Measurements from ENCODE around the gene CENPI. TPM values are rescaled to one million over a fixed set of nuclear protein-coding genes. Genes with fewer than 3 reads are reported as not detected.

CENPI gene
- total and polyA plus RNA-seq, 9 donors: 3.5 to 8.5 (median 5.6) TPM

- H3K36me3 ChIP-seq (ENCODE audit: control insufficient read depth, insufficient read depth, low read length): no peaks in the 10 kb centered on the region
- H3K27me3 ChIP-seq (ENCODE audit: control insufficient read depth, insufficient read depth, low read length): peaks cover 24% of the 10 kb centered on the region
- DNase-seq: peak; percentile 5
- no peak overlapping the region for H3K27ac ChIP-seq (ENCODE audit: low read length)
- no peaks in the 10 kb centered on the region for H3K4me1 ChIP-seq (ENCODE audit: control insufficient read depth, insufficient read depth, low read length)
- no peak overlapping the region for H3K4me3 ChIP-seq (ENCODE audit: low read length)
- no peaks in the 10 kb centered on the region for H3K9me3 ChIP-seq (replicated peaks; ENCODE audit: control insufficient read depth, low read depth, low read length)
- no CpG with 5 or more reads among the region's 8 CpGs for WGBS (ENCODE audit: insufficient coverage)
Observed at GRCh38 chrX:101079736-101080270, 18.2 kb upstream of the CENPI start.

DNA sequence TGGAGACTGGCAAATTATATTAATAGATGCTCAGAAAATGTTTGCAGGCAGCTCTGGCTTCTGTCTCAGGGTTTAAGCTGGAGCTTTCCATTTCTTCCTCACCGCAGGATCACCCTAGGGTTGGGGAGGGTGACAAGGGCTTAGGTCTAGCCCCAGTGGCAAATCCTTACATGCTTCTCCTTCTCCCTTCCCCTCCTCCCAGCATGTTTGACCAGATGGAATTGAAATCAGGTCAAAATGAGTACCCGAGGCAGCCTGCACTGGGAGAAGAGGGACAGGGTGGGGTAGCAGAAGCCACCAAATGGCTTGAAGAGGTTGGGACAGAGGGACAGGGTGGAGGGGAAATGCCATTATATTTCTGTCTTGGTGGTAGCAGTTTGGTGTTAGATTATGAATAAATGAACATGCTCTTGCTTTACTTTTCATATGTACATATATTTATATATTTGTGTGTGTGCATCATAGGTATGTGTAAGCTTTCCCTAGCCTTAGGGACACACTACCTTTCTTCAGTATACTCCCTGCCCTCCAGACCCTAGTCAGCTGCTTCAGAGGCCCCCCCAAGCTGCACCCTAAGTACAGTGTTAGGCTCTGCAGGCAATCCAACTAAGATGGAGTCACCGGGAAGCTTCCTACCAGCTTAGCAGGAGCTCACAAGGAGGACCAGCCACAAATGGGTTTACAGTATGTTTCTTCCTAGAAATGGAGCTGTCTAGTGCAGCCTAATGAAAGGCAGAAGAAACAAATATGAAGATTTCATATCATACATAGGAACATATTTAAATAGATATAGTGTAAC, 17.5 kb upstream of the CENPI start:
- H3K27ac ChIP-seq (ENCODE audit: low read length): no peak overlapping the region
- H3K27me3 ChIP-seq (ENCODE audit: control insufficient read depth, insufficient read depth, low read length): peaks cover 24% of the 10 kb centered on the region
- no peaks in the 10 kb centered on the region for H3K36me3 ChIP-seq (ENCODE audit: control insufficient read depth, insufficient read depth, low read length)
- 100% methylated on average over 1 of the region's 3 CpGs for WGBS (ENCODE audit: insufficient coverage)
- no peaks in the 10 kb centered on the region for H3K9me3 ChIP-seq (replicated peaks; ENCODE audit: control insufficient read depth, low read depth, low read length)
- no peaks in the 10 kb centered on the region for H3K4me1 ChIP-seq (ENCODE audit: control insufficient read depth, insufficient read depth, low read length)
- no peak overlapping the region for H3K4me3 ChIP-seq (ENCODE audit: low read length)
- no peak for DNase-seq

DNA sequence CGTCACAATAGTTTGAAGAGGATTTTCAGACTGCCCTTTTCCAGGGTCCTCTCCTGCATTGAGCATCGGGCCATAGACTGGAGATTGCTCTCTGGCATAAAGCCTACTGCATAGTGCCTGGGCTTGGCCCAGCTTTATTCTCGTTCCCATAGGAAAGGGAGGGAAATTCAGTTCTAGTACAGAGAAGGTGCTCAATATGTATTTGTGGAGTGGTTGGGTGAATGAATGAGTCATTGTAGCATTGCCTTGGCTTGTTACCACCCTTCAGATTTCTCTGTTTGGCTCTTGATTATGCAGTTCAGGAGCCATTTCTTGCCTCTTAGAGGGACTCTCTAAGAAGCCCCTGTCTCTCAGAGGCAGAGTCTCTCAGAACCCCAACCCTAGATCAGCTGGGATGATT, 16.8 kb upstream of the CENPI start:
- Histone ChIP-seq H3K4me1 (ENCODE audit: control insufficient read depth, insufficient read depth, low read length) (no peaks in the 10 kb centered on the region), H3K4me3 (ENCODE audit: low read length) (no peak overlapping the region), H3K27ac (ENCODE audit: low read length) (no peak overlapping the region), H3K36me3 (ENCODE audit: control insufficient read depth, insufficient read depth, low read length) (no peaks in the 10 kb centered on the region), H3K9me3 (replicated peaks; ENCODE audit: control insufficient read depth, low read depth, low read length) (no peaks in the 10 kb centered on the region), H3K27me3 (ENCODE audit: control insufficient read depth, insufficient read depth, low read length) (peaks cover 26% of the 10 kb centered on the region)
- no peak for DNase-seq
- WGBS (ENCODE audit: insufficient coverage): 50% methylated on average over 3 of the region's 3 CpGs

DNA sequence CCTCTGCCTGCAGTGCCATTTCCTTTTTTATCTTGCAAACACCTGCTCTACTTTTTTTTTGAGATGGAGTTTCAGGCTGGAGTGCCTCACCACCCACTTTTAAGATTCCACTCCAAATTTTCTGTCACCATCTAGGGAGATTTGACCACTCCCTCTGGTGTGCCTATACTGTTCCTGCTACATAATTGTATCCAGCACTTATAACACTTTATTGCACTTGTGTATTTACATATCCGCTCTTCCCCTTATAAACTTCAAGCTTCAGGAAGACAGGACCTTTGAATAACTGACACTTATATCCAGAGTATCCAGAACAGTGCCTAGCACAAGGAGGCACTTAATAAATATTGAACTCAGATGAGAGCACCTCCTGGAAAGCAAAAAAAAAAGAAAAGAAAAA, 6.2 kb upstream of the CENPI start:
- Histone ChIP-seq H3K4me3 (ENCODE audit: low read length) (no peak overlapping the region), H3K4me1 (ENCODE audit: control insufficient read depth, insufficient read depth, low read length) (no peaks in the 10 kb centered on the region), H3K36me3 (ENCODE audit: control insufficient read depth, insufficient read depth, low read length) (no peaks in the 10 kb centered on the region), H3K9me3 (replicated peaks; ENCODE audit: control insufficient read depth, low read depth, low read length) (no peaks in the 10 kb centered on the region), H3K27me3 (ENCODE audit: control insufficient read depth, insufficient read depth, low read length) (peaks cover 13% of the 10 kb centered on the region), H3K27ac (ENCODE audit: low read length) (no peak overlapping the region)
- WGBS (ENCODE audit: insufficient coverage): no CpG with 5 or more reads among the region's 1 CpG
- DNase-seq: no peak

GRCh38 chrX:101108284-101108683, 10.3 kb downstream of the CENPI start:
- no peak for DNase-seq
- no peaks in the 10 kb centered on the region for H3K9me3 ChIP-seq (replicated peaks; ENCODE audit: control insufficient read depth, low read depth, low read length)
- no peak overlapping the region for H3K27ac ChIP-seq (ENCODE audit: low read length)
- H3K27me3 ChIP-seq (ENCODE audit: control insufficient read depth, insufficient read depth, low read length): peaks cover 3% of the 10 kb centered on the region
- H3K4me3 ChIP-seq (ENCODE audit: low read length): no peak overlapping the region
- no peaks in the 10 kb centered on the region for H3K36me3 ChIP-seq (ENCODE audit: control insufficient read depth, insufficient read depth, low read length)
- WGBS (ENCODE audit: insufficient coverage): 75% methylated on average over 1 of the region's 4 CpGs
- no peaks in the 10 kb centered on the region for H3K4me1 ChIP-seq (ENCODE audit: control insufficient read depth, insufficient read depth, low read length)

DNA sequence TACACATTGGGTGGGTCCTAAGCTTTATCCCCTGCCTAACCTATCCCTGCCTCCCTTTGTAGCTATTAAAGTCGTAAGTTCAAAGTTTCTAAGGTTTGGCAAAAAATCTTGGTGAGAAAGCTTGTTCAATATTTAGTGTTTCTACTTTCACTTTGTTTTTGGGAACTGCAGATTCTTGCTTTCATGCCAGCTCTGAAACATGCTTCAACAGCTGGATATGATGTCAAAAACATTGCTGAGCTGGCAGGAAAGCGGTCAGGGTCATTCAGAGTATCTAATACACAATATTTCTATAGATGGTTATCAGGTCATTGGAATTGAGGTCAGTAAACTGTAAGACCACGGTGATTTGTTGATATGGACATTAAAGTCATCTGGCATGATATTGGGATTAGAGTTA, 19.7 kb downstream of the CENPI start:
- WGBS (ENCODE audit: insufficient coverage): 75% methylated on average over 1 of the region's 3 CpGs
- H3K27ac ChIP-seq (ENCODE audit: low read length): no peak overlapping the region
- H3K36me3 ChIP-seq (ENCODE audit: control insufficient read depth, insufficient read depth, low read length): peaks cover 3% of the 10 kb centered on the region
- peaks cover 2% of the 10 kb centered on the region for H3K27me3 ChIP-seq (ENCODE audit: control insufficient read depth, insufficient read depth, low read length)
- H3K4me1 ChIP-seq (ENCODE audit: control insufficient read depth, insufficient read depth, low read length): no peaks in the 10 kb centered on the region
- no peaks in the 10 kb centered on the region for H3K9me3 ChIP-seq (replicated peaks; ENCODE audit: control insufficient read depth, low read depth, low read length)
- DNase-seq: peak; percentile 53
- no peak overlapping the region for H3K4me3 ChIP-seq (ENCODE audit: low read length)

- WGBS (ENCODE audit: insufficient coverage): no CpG with 5 or more reads among the region's 2 CpGs
- Histone ChIP-seq H3K4me1 (ENCODE audit: control insufficient read depth, insufficient read depth, low read length) (no peaks in the 10 kb centered on the region), H3K4me3 (ENCODE audit: low read length) (no peak overlapping the region), H3K36me3 (ENCODE audit: control insufficient read depth, insufficient read depth, low read length) (no peaks in the 10 kb centered on the region), H3K27me3 (ENCODE audit: control insufficient read depth, insufficient read depth, low read length) (no peaks in the 10 kb centered on the region), H3K27ac (ENCODE audit: low read length) (no peak overlapping the region), H3K9me3 (replicated peaks; ENCODE audit: control insufficient read depth, low read depth, low read length) (no peaks in the 10 kb centered on the region)
- no peak for DNase-seq
Observed at GRCh38 chrX:101136235-101136634, 38.2 kb downstream of the CENPI start.

Other genes starting within 250 kb of the CENPI start
- not detected for gene NOX1, start 223.8 kb upstream of the CENPI start, total RNA-seq
- gene NOX1, start 223.8 kb upstream of the CENPI start, polyA plus RNA-seq (ENCODE audit: insufficient read depth in 1 of 8, insufficient read length in 8 of 8, low replicate concordance in 1 of 8): under 1 TPM; 0.04 to 0.38 (median 0.19) TPM
- gene XKRX, start 169.3 kb upstream of the CENPI start, total RNA-seq: 0.04 TPM
- under 1 TPM in 3 of 8 donors, not detected in 5; 0.05 to 0.35 (median 0.30) TPM for gene XKRX, start 169.3 kb upstream of the CENPI start, polyA plus RNA-seq (ENCODE audit: insufficient read depth in 1 of 8, insufficient read length in 8 of 8, low replicate concordance in 1 of 8)
- not detected for gene ARL13A, start 128.5 kb upstream of the CENPI start, total RNA-seq
- gene ARL13A, start 128.5 kb upstream of the CENPI start, polyA plus RNA-seq (ENCODE audit: insufficient read depth in 1 of 8, insufficient read length in 8 of 8, low replicate concordance in 1 of 8): under 1 TPM in 1 of 8 donors, not detected in 7; 0.11 TPM
- gene TRMT2B, start 46.1 kb upstream of the CENPI start, total RNA-seq: 8.1 TPM
- gene TRMT2B, start 46.1 kb upstream of the CENPI start, polyA plus RNA-seq (ENCODE audit: insufficient read depth in 1 of 8, insufficient read length in 8 of 8, low replicate concordance in 1 of 8): 1 to 10 TPM; 7.0 to 9.8 (median 8.1) TPM
- gene TMEM35A, start 19.3 kb upstream of the CENPI start, total RNA-seq: 1.1 TPM
- gene TMEM35A, start 19.3 kb upstream of the CENPI start, polyA plus RNA-seq (ENCODE audit: insufficient read depth in 1 of 8, insufficient read length in 8 of 8, low replicate concordance in 1 of 8): 1 to 10 TPM; 1.5 to 4.3 (median 2.7) TPM
- 1.6 TPM for gene DRP2, start 121.6 kb downstream of the CENPI start, total RNA-seq
- 1 to 10 TPM; 1.7 to 3.9 (median 2.9) TPM for gene DRP2, start 121.6 kb downstream of the CENPI start, polyA plus RNA-seq (ENCODE audit: insufficient read depth in 1 of 8, insufficient read length in 8 of 8, low replicate concordance in 1 of 8)
- gene TAF7L, start 193.1 kb downstream of the CENPI start, total RNA-seq: 0.09 TPM
- under 1 TPM; 0.14 to 0.30 (median 0.18) TPM for gene TAF7L, start 193.1 kb downstream of the CENPI start, polyA plus RNA-seq (ENCODE audit: insufficient read depth in 1 of 8, insufficient read length in 8 of 8, low replicate concordance in 1 of 8)

Data from muscle of leg (tissue), 11 donors.